GM18520 (cell line): ENCODE results near the gene MEX3A.
"Not testable (repeated sequence)": the region's sequence is repeated elsewhere in the genome, so short reads cannot be mapped to it uniquely, and the experiment has no call there.

Experiments used
- ATAC-seq: cut with Tn5 transposase; IDR thresholded peaks from one replicate; pipeline ENCODE4 v1.9.1; 2021; ENCODE audit not compliant: unreplicated experiment

Gene MEX3A

DNA sequence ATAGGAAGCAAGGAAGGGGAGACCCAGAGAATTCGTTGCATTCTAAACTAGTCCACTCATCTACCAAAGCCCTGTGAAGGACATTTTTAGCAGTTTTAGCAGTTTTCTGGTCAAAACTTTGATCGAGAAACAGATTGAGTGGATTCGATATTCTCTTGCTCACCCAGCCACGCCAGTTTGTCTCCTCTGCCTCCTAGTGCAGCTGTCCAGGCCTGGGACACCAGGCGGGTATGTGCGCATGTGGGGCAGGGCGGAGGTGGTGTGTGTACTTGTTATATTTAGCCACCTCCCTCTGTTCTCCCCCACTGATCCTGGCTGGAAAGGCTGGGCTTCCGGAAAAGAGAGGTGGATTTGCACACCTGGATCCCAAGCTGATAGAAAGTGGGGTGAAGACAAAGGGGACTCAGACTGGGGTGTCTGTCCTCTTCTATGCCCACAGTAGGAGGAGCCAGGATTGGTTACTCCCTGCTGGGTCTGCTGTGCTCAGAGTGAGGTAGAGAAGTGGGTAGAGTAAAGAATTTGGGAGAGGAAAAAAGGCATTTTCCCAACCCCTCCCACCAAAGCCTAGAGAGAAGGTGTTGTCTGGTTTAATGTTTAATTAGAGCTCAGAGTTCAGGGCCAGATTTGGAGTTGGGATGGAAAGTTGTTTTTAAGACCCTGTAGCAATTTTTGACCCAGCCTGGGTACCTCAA lies 36.1 kb upstream of the MEX3A start:
- ATAC-seq: no peak

DNA sequence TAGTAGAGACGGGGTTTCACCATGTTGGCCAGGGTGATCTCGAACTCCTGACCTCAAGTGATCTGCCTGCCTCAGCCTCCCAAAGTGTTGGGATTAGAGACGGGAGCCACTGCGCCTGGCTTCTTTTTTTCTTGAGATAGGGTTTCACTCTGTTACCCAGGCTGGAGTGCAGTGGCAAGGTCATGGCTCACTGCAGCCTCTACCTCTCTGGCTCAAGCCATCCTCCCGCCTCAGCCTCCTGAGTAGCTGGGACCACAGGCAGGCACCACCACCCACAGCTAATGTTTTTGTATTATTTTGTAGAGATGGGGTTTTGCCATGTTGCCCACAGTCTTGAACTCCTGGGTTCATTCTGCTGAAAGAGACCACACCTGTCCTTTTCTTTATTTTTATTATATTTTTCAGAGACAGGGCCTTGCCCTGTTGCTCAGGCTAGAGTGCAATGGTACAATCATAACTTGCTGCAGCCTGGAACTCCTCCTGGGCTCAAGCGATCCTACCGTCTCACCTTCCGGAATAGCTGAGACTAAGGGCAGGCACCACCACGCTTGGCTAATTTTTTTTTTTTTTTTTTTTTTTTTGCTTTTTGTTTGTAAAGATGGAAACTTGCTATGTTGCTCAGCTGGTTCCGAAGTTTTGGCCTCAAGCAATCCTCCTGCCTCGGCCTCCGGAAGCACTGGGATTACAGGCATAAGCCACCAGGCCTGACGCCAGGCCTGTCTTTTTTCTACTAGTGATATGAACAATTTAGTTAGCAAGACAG lies 35.3 kb upstream of the MEX3A start:
- ATAC-seq: no peak

DNA sequence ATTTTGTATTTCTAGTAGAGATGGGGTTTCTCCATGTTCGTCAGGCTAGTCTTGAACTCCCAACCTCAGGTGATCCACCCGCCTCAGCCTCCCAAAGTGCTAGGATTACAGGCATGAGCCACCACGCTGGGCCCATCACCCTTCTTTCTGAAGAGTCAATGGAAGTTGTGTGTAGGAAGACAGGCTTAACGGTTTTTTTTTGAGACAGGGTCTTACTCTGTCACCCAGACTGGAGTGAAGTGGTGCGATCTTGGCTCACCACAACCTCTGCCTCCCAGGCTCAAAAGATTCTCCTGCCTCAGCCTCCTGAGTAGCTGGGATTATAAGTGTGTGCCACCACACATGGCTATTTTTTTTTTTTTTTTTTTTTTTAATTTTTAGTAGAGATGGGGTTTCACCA lies 34.5 kb upstream of the MEX3A start:
- not testable (repeated sequence) for ATAC-seq

DNA sequence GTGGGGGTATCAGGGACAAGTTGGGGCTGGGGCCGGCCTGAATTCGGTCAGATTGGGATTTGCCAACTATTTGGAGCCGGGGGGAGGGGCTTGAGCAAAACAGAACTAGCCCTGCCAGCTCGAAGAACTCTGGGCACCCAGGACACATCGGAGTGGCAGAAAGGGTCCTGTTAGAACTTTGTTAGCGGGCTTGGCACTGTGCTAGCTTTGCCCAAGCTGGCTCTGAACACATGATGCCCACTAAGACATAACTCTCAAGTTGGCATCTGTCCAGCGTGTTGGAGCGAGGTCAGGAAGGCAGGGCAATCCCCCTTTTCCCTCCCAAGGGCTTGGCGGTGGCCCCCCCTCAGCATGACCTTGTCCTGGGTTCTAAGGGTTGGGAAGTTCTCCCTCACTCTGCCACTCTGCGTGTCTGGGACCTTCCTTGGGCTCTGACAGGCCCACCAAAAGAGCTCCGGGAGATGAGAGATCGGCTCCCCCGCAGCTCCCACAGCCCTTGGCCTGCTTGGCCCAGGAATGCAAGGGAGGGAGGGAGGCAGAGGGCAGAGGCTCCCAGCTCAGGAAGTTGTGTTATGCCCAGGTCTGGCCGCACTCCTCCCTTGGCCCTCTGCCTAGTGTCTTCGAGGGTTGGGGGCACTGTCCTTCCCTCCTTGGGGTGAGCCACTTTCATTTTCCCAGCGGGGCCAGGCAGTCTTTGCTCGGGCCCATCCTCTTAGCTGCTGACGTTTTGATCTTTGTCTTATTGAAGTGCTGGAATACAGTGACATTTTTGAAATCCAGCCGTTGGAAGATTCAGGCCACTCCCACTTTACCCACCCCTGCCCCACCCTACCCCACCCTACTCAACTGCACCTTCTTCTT lies 33.5 kb upstream of the MEX3A start:
- no peak for ATAC-seq

DNA sequence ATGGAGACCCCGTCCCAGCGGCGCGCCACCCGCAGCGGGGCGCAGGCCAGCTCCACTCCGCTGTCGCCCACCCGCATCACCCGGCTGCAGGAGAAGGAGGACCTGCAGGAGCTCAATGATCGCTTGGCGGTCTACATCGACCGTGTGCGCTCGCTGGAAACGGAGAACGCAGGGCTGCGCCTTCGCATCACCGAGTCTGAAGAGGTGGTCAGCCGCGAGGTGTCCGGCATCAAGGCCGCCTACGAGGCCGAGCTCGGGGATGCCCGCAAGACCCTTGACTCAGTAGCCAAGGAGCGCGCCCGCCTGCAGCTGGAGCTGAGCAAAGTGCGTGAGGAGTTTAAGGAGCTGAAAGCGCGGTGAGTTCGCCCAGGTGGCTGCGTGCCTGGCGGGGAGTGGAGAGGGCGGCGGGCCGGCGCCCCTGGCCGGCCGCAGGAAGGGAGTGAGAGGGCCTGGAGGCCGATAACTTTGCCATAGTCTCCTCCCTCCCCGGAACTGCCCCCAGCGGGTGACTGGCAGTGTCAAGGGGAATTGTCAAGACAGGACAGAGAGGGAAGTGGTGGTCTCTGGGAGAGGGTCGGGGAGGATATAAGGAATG lies 32.8 kb upstream of the MEX3A start:
- no peak for ATAC-seq

DNA sequence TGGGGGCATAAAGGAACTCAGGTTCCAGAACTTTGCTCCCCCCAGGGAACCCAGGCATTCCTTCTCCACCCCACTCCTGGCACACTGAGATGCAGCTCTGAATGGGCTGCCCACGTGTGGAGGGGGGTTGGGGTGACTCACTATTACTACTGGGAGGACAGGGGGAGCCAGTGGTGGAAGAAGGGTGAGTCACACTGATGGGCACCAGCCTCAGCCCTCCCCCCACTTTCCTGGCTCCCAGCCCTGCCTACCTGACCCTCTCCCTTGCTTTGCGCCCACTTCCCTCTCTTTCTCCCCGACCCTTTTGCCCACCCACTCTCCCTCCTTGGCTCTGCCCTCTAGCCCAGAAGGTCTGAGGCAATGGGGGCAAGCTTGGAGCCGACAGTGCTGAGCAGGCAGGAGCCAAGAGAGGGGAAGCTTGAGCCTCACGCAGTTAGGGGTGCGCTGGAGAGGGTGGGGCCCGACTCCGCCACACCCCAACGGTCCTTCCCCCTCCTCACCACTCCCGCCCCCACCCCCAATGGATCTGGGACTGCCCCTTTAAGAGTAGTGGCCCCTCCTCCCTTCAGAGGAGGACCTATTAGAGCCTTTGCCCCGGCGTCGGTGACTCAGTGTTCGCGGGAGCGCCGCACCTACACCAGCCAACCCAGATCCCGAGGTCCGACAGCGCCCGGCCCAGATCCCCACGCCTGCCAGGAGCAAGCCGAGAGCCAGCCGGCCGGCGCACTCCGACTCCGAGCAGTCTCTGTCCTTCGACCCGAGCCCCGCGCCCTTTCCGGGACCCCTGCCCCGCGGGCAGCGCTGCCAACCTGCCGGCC lies 32.0 kb upstream of the MEX3A start, which contains the start of gene LMNA:
Gene LMNA (plus strand): TSS at position 611 of the 818 bp plus-strand sequence. CDS start 208 bp downstream, outside the sequence.
- ATAC-seq: peak; percentile 56

DNA sequence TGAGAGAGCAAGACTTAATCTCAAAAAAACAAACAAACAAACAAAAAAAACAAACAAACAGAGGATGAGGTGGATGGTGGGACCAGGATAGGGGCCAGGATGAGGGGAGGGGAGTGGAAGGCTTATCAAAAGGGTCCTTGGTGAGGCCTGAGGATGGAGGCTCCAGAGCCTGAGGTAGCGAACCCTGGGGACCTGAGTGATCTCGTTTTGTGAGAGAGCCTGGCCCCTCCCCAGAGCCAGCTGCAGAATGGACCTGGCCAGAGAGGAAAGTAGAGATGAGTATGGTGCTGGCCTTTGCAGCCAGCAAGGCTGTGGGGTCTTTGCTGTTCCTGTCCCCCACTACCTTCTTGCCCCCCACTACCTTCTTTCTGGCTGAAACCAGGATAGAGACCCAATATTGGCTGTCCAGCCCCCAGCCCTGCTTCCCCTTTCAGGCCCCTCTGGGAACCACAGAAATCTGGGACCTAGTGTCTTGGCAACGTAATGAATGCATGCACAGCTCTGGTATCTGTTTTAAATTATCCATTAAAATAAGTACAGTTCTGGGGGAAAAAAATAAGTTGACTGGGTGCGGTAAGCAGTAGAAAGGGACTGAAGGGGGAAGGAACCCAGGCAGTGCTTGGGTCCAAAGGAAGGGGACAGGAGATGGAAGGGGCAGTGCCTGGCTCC lies 31.2 kb upstream of the MEX3A start:
- no peak for ATAC-seq

DNA sequence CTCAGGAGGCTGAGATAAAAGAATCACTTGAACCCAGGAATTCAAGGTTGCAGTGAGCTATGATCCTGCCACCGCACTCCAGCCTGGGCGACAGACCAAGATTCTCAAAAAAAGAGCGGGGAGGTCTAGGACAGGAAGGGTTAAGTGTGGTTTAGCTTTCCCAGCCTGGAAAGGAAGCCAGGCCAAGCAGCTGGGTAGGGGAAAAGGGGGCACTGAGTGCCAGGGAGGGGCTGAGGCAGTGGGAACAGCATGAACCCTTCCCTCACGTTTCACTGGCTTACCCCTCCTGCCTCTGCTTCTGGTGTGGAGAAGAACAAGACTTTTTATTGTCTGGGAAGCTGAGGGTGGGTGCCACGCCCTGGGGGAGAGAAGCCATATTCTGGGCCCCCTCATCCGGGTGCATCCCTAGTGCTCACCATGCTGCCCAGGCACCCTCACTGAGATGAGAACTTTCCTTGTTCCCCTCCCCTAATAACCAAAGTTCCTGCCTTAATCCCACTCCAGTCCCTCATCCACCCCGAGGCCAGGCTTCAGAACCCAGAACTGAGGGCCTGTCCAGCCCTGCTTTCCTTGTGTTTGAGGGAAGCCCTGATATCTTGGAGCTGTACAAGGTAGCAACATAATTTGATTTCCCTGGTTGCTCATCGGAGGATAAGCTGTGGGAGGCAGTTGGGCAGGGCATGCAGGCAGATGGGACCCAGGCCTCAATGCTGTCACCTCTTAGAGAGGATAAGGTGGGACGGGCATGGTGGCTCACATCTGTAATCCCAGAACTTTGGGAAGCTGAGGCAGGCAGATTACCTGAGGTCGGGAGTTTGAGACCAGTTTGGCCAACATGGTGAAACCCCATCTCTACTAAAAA lies 30.2 kb upstream of the MEX3A start:
- ATAC-seq: no peak

DNA sequence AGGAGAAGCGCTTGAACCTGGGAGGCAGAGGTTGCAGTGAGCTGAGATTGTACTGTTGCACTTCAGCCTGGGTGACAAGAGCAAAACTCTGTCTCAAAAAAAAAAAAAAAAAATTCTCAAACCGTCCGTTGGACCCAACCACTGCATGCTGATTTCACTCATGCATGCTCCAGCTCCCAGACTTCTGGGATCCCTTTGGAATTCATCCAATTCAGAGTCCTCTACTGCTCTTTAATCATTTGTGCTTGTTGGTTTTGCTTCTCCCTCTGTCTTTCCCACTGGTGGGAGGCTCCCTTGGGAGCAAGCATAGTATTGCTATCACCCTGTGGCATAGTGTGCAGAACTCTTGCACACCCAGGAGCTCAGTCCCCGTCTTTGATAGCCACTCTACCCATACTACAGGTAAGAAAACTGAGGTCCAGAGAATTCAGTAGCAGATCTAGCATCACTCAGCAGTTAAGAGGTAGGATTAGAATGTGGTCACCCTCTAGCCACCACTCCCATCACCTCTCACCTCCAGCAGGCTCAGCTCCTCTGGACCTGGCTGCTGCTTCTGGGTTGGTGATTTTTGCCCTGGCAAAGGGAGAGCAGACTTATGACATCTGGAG lies 29.2 kb upstream of the MEX3A start:
- ATAC-seq: no peak

DNA sequence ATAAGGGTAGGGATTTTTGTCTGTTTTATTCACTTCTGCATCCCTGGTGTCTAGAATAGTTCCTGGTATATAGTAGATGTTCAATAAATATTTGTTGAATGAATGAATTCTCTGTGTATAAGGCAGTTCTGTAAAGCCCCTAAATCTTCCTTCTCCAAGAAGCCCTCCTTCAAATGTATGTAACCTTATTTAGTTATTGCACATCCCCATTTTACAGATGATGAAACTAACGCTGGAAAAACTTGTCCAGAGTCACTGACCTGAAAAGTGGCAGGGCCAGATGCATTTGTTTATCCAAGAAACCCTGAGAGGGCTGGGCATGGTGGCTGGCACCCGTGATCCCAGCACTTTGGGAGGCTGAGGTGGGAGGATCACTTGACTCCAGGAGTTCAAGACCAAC lies 28.0 kb upstream of the MEX3A start:
- ATAC-seq: no peak

DNA sequence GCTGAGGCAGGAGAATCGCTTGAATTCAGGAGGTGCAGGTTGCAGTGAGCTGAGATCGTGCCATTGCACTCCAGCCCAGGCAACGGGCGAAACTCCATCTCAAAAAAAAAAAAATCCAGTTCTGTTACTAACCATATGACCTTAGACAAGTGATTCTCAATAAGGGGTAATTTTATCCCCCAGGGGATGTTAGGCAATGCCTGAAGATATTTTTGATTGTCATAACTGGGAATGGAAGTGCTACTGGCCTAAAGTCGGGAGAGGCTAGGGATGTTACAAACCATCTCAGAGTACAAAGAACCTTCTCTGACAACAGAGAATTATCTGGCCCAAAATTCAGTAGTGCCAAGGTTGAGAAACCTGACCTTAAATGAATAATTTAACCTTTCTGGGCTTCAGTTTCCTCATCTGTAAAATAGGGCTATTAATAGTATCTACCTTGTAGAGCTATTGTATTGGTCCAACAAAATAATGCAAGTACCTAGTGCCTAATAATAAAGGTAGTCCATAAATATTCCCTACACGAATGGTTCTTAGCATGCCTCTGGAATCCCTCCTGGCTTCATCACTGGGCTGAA lies 26.5 kb upstream of the MEX3A start:
- no peak for ATAC-seq

DNA sequence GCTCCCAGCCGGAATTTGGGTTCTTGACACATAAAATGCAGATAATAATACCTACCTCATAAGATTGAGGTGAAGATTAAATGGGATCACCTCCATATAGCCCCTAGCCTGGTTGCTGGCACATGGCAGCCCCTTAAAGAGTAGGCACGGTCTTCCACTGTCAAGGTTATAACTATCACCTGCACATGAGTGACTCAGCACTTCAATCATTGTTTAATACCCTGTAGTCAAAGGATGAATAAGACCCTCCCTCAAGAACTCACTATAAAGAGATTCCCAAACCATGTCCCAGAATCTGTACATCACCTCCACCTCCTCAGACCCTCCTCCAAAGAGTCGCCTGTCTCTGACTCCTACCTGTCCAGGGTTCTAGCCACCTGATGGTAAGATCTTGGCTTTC lies 25.8 kb upstream of the MEX3A start:
- ATAC-seq: no peak

DNA sequence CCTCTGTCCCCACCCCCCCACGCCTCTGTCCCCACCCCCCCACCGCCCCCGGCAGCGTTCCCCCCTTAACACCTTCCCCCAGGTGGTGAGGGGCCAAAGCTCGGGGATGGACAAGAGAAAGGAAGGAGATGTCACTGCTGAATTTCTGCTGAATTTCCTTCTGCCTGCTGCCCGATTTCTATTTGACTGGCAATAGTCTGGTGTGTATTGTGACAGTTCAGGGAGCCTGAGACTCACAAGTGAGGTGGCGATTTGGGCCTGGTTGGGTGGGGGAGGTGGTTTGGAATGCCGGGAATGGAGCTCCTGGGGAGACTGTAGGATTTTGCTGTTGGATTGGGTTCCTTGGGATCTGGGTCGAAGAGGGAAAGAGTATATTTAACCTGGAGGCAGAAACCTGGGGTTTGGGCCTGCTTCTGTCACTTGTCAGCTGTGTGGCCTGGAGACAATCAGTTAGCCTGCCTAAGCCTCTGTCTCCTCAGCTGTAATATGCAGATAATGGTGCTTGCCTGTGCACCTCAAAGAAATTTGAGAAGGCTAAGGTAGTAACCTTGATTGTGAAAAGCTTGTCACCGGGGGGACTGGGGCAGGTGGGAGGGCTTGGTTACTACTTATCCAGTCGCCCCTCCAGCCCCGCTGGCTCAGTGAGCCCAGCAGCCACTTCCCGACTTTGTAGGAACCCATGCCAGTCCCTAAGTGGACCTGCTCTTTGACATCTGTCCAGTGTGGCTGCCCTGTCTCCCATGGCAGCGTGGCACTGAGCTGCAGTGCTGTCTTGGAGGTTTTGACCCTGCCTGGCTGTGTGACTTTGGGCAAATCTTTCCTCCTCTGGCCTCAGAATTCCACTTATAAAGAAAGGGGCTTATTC lies 24.6 kb upstream of the MEX3A start:
- ATAC-seq: no peak

DNA sequence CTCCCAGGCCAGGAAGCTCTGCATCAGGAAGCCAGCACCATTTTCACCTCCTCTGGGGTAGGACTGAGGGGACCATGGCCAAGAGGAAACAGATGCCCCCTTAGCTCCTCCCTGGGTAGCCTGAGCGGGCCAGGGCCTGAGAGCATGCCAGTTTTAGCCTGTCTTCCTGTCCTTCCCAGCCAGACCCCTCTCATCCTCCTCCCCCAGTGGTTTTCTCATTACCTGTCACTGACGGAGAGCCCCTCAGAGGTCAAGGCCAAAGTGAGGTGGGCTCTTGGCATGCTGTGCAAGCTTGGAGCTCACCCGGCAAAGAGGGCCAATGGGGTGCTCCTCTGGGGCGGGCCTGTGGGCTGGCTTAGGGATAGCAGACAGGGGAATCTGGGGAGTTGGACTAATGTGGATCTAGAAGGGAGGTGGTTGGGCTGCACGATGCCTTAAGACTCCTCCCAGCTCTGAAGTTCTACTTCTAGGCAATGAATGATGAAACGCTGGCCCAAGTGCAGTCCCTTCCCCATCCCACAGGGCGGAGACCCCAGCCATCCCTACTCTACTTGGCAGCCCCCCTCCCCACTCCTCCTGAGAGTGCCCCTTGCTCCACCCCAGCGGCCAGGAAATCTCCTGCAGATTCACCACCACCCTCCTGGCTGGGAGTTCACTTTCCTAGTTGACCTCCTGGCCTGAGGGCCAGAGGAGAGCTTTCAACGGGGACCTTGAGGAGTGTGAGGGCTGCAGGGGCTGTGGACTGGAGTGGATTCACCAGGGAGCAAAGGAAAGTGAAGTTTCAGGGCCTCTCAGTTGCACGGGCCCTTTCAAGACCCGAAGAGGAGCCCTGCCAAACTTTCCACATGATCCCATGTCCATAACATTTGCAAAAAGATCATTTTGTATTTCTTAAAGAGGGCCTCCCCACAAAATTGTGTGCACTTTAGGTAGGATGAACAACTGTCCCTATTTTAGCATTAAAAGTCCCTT lies 22.9 kb upstream of the MEX3A start:
- no peak for ATAC-seq

DNA sequence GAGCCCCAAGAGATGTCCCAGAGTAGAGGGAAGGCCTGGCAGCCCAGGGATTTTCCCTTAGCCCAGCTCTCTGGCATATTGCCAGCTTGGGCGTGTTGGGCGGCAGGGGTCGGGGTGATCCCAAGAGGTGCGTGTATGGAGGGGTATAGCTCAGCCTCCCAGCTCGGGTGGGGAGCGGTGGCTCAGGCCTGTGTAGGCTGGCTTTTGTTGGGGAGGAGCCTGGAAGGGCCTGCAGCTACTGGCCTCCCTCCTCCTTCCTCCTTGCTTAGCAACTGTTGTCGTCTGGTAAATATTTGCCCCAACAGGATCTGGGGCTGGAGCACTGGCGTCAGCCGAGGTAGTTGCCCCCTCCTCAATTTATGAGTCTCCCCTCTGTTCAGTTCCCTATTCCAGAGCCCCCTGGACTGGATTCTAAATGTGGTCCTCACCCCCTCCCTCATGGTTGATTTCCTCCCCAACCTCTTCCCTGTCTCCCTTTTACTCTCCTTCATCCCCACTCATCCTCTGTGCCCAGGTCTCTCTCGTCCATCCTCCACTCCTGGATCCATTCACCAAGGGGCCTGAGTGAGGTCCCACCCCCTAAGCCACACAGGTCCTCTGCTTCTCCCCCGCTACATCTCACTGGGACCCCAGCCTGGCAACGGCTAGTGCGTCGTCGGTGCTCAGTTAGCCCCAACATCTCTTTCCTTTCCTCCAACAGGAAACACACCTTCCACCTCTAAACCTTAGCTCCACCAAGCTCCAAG lies 22.0 kb upstream of the MEX3A start:
- no peak for ATAC-seq
